Keratinocyte (primary cell): Measurements from ENCODE around the gene ADAT3. TPM values are rescaled to one million over a fixed set of nuclear protein-coding genes. Genes with fewer than 3 reads are reported as not detected.

Source experiments
- DNase-seq: peaks from one replicate; pipeline ENCODE4 v3.0.0-alpha.2; 2011; ENCODE audit warnings: low read depth, missing footprints, low spot score
- FAIRE-seq: peaks from 2 replicates; lab custom pipeline; 2011; peaks lifted over from hg19 to GRCh38; lab: Jason Lieb, UNC
- H2AFZ ChIP-seq: 2 replicates; pipeline ENCODE4 v1.6.0; 2012; ENCODE audit warnings: low read length, control low read depth, inconsistent platforms; ENCODE audit not compliant: control insufficient read depth
- H3K27ac ChIP-seq: 2 replicates; pipeline ENCODE4 v1.5.1; 2011; ENCODE audit warnings: low read length; ENCODE audit not compliant: control insufficient read depth, insufficient read depth
- H3K27me3 ChIP-seq: 3 replicates; pipeline ENCODE4 v1.6.0; 2011; ENCODE audit warnings: low read length; ENCODE audit not compliant: control insufficient read depth, insufficient read depth; ENCODE audit errors: extremely low read depth
- H3K36me3 ChIP-seq, 2 experiments: 2 replicates in 1 of 2; 3 replicates in 1 of 2; pipeline ENCODE4 v1.5.1; 2011; ENCODE audit warnings: low read length in 2 of 2, mild to moderate bottlenecking in 1 of 2; ENCODE audit not compliant: control insufficient read depth in 2 of 2, insufficient read depth in 2 of 2; ENCODE audit errors: extremely low read depth in 1 of 2
- H3K4me1 ChIP-seq: 3 replicates; pipeline ENCODE4 v1.5.1; 2011; ENCODE audit warnings: low read length; ENCODE audit not compliant: control insufficient read depth, insufficient read depth; ENCODE audit errors: extremely low read depth
- H3K4me2 ChIP-seq: 3 replicates; pipeline ENCODE4 v1.6.0; 2011; ENCODE audit warnings: low read depth, low read length; ENCODE audit not compliant: control insufficient read depth, insufficient read depth; ENCODE audit errors: extremely low read depth
- H3K4me3 ChIP-seq, 3 experiments: fragments of 200-600 bp in 1 of 3; sonication (generic) in 1 of 3; 2 replicates in 2 of 3; 3 replicates in 1 of 3; pipeline ENCODE4 v1.5.1; 2011 to 2016; ENCODE audit warnings: low read length in 3 of 3, mild to moderate bottlenecking in 3 of 3, control low read depth in 2 of 3, inconsistent platforms in 1 of 3, low read depth in 1 of 3, mixed read lengths in 1 of 3, mixed run types in 1 of 3, moderate library complexity in 1 of 3; ENCODE audit not compliant: control insufficient read depth in 2 of 3, insufficient read depth in 2 of 3; ENCODE audit errors: extremely low read depth in 1 of 3
- H3K79me2 ChIP-seq: 2 replicates; pipeline ENCODE4 v1.6.0; 2012; ENCODE audit warnings: low read length; ENCODE audit not compliant: control insufficient read depth, insufficient read depth
- H3K9ac ChIP-seq: 3 replicates; pipeline ENCODE4 v1.6.0; 2011; ENCODE audit warnings: low read length; ENCODE audit not compliant: control insufficient read depth, insufficient read depth; ENCODE audit errors: extremely low read depth
- H3K9me1 ChIP-seq: 3 replicates; pipeline ENCODE4 v1.6.0; 2011; ENCODE audit warnings: low read length; ENCODE audit not compliant: control insufficient read depth, insufficient read depth; ENCODE audit errors: extremely low read depth
- H3K9me3 ChIP-seq: 2 replicates; pipeline ENCODE4 v1.5.1; 2012; ENCODE audit warnings: low read depth, low read length; ENCODE audit not compliant: control insufficient read depth
- H4K20me1 ChIP-seq: 3 replicates; pipeline ENCODE4 v1.6.0; 2011; ENCODE audit warnings: low read length; ENCODE audit not compliant: control insufficient read depth, insufficient read depth; ENCODE audit errors: extremely low read depth
- CTCF ChIP-seq, 3 experiments: IDR thresholded peaks in 1 of 3; conservative IDR thresholded peaks in 1 of 3; optimal IDR thresholded peaks in 1 of 3; 2 replicates in 2 of 3; 3 replicates in 1 of 3; pipeline versions ENCODE3 to v1.5.1; 2011; ENCODE audit warnings: low read length in 3 of 3, mild to moderate bottlenecking in 3 of 3, moderate library complexity in 2 of 3, control low read depth in 1 of 3, inconsistent platforms in 1 of 3; ENCODE audit not compliant: insufficient read depth in 2 of 3; ENCODE audit errors: extremely low read depth in 1 of 3
- EZH2 ChIP-seq: IDR thresholded peaks from one replicate; pipeline ENCODE4 v1.6.1; 2012; ENCODE audit warnings: inconsistent platforms, mild to moderate bottlenecking, low read length, moderate library complexity
- dilution Hi-C: fragments of 300-500 bp; cut with MboI; formaldehyde crosslinking; loops from one replicate; pipeline ENCODE4 v1.7.0; 2020; ENCODE audit warnings: low sequenced_read_pairs; ENCODE audit not compliant: extremely low pct_ligation_motif_present
- polyA plus RNA-seq, 5 experiments: library from polyadenylated mRNA; depleted of rRNA in 3 of 5; stranded (reverse) in 3 of 5; stranded (forward) in 1 of 5; unstranded in 1 of 5; fragments of >200 nt; gene quantifications; 1 replicate in 1 of 5; 2 replicates in 3 of 5; 3 replicates in 1 of 5; pipeline versions ENCODE4 v1.2.1 to v1.2.3, GENCODE V29; 2011 to 2012; ENCODE audit warnings: missing spikeins in 2 of 5, low read depth in 1 of 5, low replicate concordance in 1 of 5

Gene ADAT3
- polyA plus RNA-seq, 1 donor (not counting 4 experiments of a cell fraction or from before 2014, with no cell fraction given): 0.55 TPM

DNA sequence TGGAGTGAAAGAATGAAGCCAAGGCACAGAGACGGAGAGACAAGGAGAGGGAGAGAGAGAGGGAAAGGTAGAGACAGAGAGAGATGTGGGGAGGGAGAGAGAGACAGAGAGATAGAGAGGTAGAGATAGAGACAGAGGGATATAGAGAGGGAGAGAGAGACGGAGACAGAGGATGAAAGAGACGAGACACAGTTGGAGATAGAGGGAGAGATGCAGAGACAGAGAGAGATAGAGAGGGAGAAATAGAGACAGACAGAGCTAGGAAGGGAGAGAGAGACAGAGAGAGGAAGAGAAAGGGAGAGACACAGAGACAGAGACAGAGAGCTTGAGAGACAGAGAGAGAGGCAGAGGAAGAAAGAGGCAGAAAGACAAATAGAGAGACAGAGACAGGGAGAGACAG lies 31.2 kb downstream of the ADAT3 start:
- Histone ChIP-seq H3K4me2 (no peak overlapping the region), H3K4me1 (peaks cover 11% of the 10 kb centered on the region), H3K27me3 (no peaks in the 10 kb centered on the region), H2AFZ (no peak overlapping the region), H3K9ac (no peak overlapping the region), H3K27ac (no peak overlapping the region), H3K79me2 (peaks cover under 1% of the 10 kb centered on the region), H3K9me1 (no peaks in the 10 kb centered on the region), H3K9me3 (peaks cover 4% of the 10 kb centered on the region), H3K4me3 (no peak overlapping the region), H3K36me3 (no peaks in the 10 kb centered on the region), H4K20me1 (no peaks in the 10 kb centered on the region)
- FAIRE-seq (no peak), DNase-seq (no peak)
- TF ChIP-seq CTCF (optimal IDR thresholded peaks at IDR 0.05 in 1 of 3, IDR thresholded peaks at IDR 0.05 in 1 of 3, conservative IDR thresholded peaks at IDR 0.05 in 1 of 3; ENCODE audit: extremely low read depth in 1 of 3, insufficient read depth in 2 of 3, low read length in 3 of 3) (no peak), EZH2 (no peak)
- dilution Hi-C loops: no loop called here

- dilution Hi-C loops: no loop called here
Observed at GRCh38 chr19:1936916-1937610, 31.9 kb downstream of the ADAT3 start.

More at GRCh38 chr19:1936916-1937610, 31.9 kb downstream of the ADAT3 start:
- no peak overlapping the region for H3K4me3 ChIP-seq
- no peak overlapping the region for H3K9ac ChIP-seq
- DNase-seq: no peak
- H3K27me3 ChIP-seq: no peaks in the 10 kb centered on the region
- H3K36me3 ChIP-seq: no peaks in the 10 kb centered on the region
- peaks cover 11% of the 10 kb centered on the region for H3K4me1 ChIP-seq
- no peak overlapping the region for H3K4me2 ChIP-seq
- H4K20me1 ChIP-seq: no peaks in the 10 kb centered on the region
- no peak for FAIRE-seq
- H3K9me1 ChIP-seq: no peaks in the 10 kb centered on the region
- H2AFZ ChIP-seq: no peak overlapping the region
- TF ChIP-seq EZH2: no peak
- no peak for TF ChIP-seq CTCF (optimal IDR thresholded peaks at IDR 0.05 in 1 of 3, IDR thresholded peaks at IDR 0.05 in 1 of 3, conservative IDR thresholded peaks at IDR 0.05 in 1 of 3; ENCODE audit: extremely low read depth in 1 of 3, insufficient read depth in 2 of 3, low read length in 3 of 3)
- no peak overlapping the region for H3K27ac ChIP-seq
- peaks cover 7% of the 10 kb centered on the region for H3K79me2 ChIP-seq
- H3K9me3 ChIP-seq: no peaks in the 10 kb centered on the region
